GM19035 (cell line): ENCODE data around the gene TMEM37.
A peak's percentile ranks its signal among the peaks of the same experiment; 100 is the strongest.

Experiments
- ATAC-seq: cut with Tn5 transposase; IDR thresholded peaks from one replicate; pipeline ENCODE4 v1.9.1; 2021; ENCODE audit not compliant: unreplicated experiment

TMEM37 gene

GRCh38 chr2:119477113-119477505, 45.5 kb downstream of the TMEM37 start:
- no peak for ATAC-seq

- ATAC-seq = no peak
These were observed 46.7 kb downstream of the TMEM37 start for GRCh38 chr2:119478188-119478977.

GRCh38 chr2:119478978-119479295, 47.3 kb downstream of the TMEM37 start:
- ATAC-seq = no peak

- ATAC-seq = no peak
These were observed 48.5 kb downstream of the TMEM37 start for GRCh38 chr2:119480184-119480583.

- no peak for ATAC-seq
These were observed 49.1 kb downstream of the TMEM37 start for GRCh38 chr2:119480718-119481142.

GRCh38 chr2:119481501-119482455, 50.1 kb downstream of the TMEM37 start:
- no peak for ATAC-seq

- no peak for ATAC-seq
These were observed 51.1 kb downstream of the TMEM37 start for GRCh38 chr2:119482481-119483394.

- ATAC-seq = no peak
These were observed 51.7 kb downstream of the TMEM37 start for GRCh38 chr2:119483395-119483753.

- ATAC-seq = no peak
These were observed 52.5 kb downstream of the TMEM37 start for GRCh38 chr2:119483896-119484718.

- ATAC-seq = no peak
These were observed 53.2 kb downstream of the TMEM37 start for GRCh38 chr2:119484834-119485233.

- no peak for ATAC-seq
These were observed 53.9 kb downstream of the TMEM37 start for GRCh38 chr2:119485336-119486110.

GRCh38 chr2:119486196-119486827, 54.7 kb downstream of the TMEM37 start:
- ATAC-seq = no peak

GRCh38 chr2:119486886-119487285, 55.2 kb downstream of the TMEM37 start:
- no peak for ATAC-seq

GRCh38 chr2:119487434-119488244, 56.0 kb downstream of the TMEM37 start:
- peak; percentile 62 for ATAC-seq
